HG03378 (cell line): ENCODE data around the gene PGA4.
A peak's percentile ranks its signal among the peaks of the same experiment; 100 is the strongest.
"Not testable (repeated sequence)": the region's sequence is repeated elsewhere in the genome, so short reads cannot be mapped to it uniquely, and the experiment has no call there.

ENCODE experiments used
- ATAC-seq: cut with Tn5 transposase; IDR thresholded peaks from one replicate; pipeline ENCODE4 v1.9.1; 2021; ENCODE audit warnings: mild to moderate bottlenecking, moderate library complexity; ENCODE audit not compliant: unreplicated experiment

The PGA4 gene

DNA sequence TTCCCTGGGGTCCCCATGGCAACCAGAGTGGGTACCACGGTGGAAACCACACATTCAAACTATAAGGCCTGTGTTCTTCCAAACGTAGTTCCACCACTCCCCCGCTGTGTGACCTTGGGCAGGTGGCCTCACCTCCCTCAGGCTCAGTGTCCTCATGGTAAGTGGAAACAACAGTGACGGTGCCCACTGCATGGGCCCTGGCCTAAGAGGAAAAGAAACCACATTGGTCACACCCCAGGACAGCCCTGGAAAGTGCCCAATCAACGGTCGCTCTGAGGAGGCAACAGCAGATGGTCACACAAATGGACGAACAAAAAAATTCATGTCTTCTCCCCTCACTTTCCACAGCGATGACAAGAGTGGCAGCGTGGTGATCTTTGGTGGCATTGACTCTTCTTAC is 25.9 kb downstream of the PGA4 start:
- not testable (repeated sequence) for ATAC-seq

DNA sequence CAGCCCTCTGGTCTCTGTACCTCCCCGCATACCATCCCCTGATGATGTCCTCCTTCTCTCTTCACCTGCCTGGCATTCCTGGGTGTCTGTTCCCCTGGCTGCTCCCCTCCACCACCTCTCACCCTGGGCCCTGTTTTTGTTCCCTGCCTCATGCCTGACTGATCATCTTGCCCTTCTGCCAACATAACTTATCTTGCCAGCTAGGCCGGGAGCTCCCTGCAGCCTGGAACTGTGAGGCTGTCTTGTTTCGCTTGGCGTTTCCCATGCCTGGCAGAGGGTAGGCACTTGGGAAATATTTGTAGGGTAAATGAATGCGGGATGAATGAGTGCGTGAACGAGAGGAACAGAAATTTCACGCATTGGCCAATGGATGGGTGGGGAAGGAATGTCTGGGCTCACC is 27.1 kb downstream of the PGA4 start:
- ATAC-seq = not testable (repeated sequence)

DNA sequence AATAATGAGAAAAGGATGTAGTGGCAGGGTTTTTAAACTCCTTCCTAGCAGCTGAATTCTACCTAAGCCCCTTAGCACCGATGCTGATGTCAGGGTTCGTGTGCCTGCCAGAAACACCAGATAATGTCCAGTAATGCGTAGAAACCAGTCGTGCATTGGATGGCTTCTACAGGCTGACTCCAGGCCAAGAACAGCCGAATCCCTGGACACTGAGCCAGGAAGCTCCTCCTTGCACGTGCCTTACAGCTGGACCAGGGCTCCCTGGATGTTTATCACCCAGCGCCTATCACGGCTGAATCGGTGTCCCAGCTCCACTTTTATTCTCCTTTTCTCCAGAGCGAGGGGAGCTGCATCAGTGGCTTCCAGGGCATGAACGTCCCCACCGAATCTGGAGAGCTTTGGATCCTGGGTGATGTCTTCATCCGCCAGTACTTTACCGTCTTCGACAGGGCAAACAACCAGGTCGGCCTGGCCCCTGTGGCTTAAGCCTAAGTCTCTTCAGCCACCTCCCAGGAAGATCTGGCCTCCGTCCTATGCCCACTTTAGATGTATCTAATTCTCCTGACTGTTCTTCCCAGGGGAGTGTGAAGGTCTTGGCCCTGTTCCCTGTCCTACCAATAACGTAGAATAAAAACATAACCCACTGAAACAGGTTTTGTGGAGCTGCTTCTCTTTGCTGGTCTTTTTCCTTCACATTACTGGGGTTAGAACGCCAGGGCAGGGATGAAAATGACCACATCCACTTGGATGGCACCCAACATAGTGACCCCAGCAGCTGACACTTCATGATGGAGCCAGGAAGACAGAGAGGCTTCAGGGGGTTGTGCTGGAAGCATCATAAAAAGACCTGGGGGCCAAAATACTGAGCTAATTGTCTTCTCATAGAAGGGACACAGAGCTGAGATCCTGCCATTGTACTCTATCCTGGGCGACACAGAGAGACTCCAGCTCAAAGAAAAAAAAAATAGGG is 28.9 kb downstream of the PGA4 start:
- ATAC-seq = not testable (repeated sequence)

DNA sequence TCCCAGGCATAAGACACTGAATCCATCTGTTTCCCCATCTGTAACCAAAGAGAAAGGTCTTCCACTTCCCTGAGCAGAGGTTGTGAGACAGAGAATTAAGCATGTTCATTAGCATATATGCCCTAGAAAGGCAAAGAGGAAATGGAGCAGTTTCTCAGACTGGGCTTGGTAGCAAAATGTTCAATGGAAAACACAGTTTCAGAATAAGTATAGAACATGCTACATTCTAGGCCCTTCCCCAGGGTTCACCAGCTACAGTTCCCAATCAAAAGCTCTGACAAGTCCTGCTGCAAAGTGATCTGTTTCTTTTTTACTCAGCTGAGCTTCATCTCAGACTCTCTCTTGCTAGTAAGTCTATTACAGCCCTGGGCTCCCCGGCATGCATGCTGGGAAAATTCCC is 30.2 kb downstream of the PGA4 start:
- not testable (repeated sequence) for ATAC-seq

DNA sequence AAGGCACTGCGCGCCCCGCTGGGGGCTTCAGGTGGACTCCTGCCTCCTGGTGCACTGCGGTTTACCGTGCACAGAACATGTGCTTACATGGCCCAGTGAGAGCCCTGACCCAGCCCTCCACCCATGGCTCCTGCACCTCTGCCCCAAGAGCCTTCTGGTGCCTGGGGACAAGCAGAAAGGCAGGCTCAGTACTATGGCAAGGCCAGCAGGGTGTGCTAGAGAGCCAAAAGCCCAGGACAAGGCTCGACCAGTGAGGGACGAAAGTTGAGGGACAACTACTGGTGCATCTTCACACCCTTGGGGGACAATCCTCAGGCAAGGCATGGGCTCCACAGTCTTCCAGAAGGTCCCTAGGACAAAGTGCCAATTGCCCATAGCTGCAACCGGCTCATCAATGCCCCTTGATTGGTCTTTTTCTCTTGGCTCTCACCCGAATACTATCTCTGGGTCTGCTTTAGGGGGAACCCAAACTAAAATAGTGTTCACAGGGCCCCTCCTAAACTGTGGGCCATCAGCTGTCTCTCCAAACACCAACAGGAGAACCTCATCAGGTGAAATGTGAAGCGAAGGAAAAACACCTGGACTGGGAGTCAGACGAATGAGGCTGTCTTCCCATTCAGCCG is 32.4 kb downstream of the PGA4 start:
- peak; percentile 50 for ATAC-seq

DNA sequence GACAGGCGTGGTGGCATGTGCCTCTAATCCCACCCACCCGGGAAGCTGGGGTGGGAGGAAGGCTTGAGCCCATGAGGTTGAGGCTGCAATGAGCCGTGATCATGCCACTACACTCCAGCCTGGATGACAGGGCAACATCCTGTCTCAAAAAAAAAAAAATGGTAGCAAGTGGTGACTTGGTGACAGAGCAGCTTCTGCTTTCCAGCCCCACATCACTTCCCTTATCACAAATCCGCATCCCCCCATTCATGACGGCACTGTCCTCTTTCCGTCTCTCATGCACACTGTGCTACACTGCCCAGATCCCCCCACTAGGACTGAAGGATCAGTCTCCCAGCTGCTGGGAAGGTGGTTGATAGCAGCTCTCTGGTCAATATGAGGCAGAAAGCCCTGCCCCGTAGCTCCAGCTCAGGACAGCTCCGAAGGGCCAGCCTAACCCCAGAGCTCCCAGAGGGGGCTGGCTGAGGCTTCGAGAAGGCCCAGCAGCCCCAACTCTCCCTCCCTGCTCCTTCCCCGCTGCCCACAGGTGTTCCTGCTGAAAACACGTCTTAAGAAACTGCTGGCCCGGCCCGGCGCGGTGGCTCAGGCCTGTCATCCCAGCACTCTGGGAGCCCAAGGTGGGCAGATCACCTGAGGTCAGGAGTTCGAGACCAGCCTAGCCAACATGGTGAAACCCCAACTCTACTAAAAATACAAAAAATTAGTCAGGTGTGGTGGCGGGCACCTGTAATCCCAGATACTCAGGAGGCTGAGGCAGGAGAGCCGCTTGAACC is 34.7 kb downstream of the PGA4 start:
- ATAC-seq = no peak

DNA sequence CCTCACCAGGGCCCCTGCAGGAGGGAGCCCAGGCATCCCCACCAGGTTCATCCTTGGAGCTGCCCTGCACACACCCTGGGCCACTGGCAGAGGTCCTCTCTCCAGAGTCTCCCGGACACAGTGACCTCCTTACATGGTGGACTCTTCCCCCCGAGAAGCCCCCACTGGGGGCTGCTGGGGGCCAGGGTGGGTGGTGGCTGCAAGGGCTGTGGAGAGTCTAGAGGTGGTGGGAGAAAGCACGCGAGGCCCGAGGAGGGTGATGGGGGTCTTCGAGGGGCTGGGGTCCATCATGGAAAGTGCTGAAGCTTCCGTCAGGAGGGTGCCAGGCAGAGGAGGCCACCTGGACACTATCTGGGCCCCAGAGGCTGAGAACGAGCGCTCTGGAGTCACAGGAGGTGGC is 36.4 kb downstream of the PGA4 start:
- ATAC-seq = no peak

DNA sequence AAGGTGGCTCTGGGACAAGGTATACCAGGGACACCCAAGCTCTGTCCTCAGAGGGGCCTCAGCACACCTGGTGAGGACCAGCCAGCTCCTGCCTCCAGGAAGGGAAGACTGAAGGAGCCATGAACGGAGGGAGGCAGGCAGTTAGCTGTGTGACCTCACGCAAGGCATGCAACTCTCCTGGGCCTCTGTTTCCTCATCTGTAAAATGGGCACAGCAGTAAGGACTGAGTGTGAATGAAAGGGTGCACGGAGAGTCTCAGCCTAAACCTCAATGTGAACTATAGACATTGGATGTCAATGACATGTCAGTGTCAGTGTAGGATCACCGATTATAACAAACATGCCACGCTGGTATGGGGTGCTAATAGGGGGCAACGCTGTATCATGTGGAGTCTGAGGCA is 37.2 kb downstream of the PGA4 start:
- ATAC-seq = no peak

DNA sequence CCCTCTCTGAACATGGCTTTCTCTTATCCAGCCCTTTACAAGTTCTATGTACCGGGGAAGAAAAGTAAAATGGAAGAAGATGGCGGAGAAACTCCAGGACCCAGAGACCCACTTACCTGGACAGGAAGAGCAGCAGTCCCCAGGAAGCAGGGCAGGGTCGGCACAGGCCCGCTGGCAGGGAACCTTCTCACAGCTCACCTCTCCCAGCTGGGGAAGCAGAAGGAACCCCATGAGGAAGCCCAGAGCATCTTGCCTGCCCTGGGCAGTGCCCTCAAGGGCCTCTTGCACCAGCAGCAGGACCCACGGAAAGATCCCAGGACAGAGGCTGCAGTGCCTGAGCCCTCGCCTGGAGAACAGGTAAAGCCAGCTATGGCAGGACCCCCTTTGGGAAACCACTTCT is 42.2 kb downstream of the PGA4 start:
- ATAC-seq = no peak

DNA sequence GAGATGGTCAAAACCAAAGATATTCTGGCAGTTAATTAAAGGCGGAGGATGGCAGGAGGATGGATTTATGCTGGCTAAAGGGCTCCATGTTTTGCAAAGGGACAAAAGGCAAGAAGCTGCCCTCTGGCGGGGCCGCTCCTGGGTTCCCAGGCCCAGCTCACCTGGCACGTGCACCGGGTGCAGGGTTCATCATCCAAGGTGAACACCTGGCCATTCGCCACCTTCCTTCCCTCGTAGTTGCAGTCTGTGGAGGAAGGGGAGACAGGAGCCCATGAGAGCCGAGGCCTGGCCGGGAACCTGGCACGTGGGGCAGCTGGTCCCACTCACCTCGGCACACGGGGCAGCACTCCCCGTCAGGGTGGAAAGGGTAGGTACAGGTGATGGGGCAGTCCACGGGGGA is 42.6 kb downstream of the PGA4 start:
- no peak for ATAC-seq

DNA sequence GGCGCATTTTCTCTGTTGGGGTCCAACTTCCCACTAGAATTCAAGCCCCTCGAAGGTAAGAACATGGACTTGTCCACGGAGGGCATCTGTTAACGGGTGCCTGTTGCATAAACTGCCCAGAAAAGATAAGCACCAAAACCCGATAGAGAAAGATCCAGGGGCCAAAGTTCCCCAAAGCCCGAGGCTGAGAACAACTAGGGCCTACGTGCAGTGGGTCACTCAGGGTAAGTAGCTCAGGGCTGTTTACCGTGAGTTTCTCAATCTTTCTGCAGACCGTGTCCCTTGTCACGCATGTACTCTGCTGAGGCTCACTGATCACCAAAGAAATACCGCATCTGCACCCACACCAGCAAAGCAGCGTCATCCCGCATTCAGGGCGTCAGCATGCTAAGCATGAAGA is 43.2 kb downstream of the PGA4 start:
- ATAC-seq = no peak

DNA sequence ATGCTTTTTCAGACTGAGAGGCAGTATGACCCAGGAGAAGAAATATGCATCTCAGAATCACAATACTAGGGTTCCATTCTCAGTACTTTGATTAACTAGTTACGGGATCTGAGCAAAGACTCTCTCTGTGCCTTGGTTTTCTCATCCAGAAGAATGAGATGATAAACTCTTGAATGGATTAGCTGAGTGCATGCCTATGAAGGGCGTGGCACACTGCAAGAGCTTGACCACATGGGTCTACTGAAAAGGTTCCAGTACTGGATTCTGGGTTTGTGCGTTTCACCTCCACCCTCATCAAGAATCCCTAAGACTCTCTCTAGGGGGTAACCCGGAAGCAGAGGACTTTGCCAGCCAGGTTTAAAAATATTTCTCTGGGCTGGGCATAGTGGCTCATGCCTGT is 44.5 kb downstream of the PGA4 start:
- ATAC-seq = no peak

DNA sequence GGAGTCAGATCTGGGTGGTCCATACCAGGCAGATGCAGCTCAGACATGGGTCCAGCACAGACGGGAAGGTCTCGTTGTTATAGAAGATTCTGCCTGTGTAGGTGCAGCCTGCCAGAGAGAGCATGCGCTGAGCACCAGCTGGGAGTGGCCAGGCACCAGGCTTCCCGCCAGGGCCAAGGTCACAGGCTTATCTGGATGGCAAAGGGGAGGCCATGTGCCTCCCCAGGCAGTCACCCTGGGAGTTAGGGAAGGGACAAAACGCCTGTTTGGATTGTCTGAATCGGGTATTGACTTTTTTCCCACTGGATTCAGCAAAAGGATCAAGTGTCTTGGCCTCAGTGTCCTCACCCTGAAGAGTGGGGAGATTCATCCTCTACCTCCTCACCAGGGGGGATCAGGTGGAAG is 45.3 kb downstream of the PGA4 start:
- no peak for ATAC-seq

DNA sequence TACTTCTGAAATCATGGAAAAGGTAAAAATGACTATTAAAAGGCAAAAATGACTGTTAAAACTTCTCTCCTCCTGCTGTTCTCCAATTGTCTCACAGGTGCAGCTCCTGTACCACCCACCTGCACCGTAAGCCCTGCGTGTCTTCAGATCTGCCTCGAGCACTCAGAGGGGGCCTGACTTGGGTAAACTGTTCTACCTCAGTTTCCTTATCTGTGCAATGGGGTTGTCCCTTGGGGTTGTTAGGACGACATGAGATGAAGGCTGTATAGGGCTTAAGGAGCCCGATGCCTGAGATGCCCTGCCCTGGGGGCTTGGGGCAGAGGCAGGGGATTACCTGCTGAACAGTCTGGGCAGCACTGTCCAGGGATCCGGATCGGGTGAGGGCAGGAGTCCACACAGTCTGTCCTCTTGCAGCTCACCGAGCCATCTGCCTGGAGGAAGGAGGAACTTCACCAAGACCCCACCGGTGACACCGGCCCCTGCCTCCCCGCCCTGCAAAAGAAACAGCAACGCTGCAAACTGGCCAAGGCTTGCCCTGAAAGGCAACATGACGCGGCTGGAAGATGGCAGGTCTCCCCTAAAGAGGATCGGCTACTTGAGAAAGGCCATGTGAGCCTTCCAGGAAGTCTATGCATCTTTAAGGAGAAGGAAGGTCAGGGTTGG is 46.6 kb downstream of the PGA4 start:
- ATAC-seq = no peak

DNA sequence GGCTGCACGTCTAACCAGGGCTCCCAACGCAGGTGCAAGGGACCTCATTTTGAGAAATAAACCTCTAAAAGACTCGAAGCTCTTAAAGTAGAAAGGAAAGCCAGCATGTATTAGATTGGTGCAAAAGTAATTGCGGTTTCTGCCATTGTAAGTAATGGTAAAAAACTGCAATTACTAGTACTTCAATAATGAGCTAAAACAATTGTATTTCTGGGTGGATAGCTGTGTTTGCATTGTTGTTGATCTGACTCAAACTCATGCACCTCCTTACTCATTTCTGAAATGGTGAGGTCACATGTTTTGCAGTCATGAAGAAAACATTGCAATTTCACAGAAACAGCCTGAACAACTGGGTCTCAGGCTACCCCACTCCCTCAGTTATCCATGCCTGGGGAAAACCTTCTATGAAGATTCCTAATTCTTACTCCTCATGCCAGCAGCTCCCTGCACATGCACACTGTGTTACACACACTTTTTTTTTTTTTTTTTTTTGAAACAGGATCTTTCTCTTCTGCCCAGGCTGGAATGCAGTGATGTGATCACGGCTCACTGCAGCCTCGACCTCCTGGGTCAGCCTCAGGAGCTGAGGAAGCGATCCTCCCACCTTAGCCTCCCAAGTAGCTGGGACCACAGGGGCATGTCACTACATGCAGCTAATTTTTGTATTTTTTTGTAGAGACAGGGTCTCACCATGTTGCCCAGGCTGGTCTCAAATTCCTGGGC is 48.4 kb downstream of the PGA4 start:
- no peak for ATAC-seq

DNA sequence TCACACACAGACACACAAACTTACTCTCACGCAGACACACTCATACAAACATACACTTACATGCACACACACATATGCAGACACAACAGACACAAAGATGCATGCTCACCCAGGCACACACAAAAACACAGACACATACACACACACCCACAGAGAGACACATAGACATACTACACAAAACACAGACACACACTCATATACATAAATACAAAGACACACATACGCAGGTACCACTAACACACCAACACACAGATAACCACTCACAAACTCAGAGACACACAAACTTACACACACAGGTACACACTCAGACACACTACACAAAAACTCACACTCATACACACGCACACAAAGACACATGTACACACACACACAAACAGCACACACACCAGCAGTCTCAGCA is 50.6 kb downstream of the PGA4 start:
- ATAC-seq = no peak

DNA sequence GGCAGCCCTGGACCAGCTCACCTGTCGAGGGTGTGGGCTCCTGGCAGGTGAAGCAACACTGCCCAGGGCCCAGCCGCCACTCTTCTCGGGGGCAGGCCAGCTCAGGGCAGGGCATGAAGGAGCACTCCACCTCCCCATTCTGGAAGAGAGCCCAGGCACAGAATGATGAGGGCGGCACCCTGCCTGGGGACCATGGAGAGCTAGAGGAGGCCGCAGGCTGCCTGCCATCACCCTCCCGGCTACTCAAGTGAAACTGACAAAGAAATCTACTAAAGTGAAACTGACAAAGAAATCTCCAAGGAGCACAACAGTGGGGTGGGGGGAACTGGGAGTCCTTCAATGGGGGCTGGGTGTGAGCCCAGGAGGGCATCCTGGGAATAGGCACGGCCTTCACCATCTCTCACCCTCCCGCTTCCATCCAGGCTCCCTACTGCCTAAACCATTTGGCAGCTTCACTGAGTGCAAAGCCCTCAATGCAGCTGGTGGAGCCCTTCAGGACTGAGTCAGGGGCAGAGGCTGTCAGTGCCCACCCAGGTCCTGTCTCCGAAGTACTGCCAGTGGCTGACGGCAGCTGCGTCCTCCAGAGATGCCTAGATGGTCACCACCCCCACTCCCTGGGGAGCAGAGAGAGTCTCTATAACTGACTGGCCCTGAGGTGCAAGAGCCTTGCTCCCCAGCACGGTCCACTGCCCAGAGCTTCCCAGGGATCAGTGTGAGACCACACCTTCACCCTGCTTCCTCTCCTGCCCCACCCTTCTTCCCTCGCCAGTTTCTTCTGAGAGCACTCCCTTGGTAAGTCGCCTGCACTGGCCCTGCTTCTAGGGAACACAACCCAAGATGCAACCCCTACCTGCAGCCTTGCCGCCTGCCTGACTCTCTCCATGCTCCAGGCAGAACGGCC is 51.3 kb downstream of the PGA4 start:
- ATAC-seq = no peak

DNA sequence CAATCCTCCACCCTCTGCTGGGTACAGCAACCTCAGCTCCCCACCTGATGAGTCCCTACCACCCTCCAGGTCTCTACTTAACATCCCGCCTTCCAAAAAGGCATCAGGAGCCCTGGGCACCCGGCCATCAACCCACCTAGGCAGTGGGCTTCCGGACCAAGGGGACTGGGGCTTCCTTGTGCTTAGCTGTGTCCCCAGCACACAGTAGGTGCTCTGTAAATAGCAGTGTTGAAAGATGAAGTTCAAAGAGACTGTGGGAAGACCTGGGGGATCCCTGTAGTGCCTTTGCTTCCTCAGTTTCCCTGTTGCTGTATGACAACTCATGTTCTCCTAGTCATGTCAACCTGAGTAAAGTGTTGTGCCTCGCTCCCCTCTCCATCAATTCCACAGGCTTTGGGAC is 51.9 kb downstream of the PGA4 start:
- no peak for ATAC-seq

DNA sequence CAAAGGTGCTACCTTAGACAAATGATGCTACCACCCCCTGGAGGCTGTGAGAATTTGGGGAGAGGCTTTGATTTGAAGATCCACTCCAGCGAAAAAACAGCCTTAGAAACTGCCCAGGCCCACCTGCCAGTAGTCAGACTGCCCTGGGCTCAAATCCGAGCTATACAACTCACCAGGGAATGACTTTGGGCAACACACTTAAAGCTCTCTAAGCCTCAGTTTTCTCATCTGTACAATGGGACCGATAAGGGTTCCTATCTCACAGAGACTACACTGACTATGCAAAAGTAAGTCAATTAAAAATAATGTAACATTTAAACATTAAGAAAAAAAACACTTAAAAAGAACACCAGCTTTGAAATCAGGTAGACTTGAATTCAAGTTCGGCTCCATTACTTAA is 53.0 kb downstream of the PGA4 start:
- ATAC-seq = no peak
